ENCODE results near the gene AMER3.

DNA sequence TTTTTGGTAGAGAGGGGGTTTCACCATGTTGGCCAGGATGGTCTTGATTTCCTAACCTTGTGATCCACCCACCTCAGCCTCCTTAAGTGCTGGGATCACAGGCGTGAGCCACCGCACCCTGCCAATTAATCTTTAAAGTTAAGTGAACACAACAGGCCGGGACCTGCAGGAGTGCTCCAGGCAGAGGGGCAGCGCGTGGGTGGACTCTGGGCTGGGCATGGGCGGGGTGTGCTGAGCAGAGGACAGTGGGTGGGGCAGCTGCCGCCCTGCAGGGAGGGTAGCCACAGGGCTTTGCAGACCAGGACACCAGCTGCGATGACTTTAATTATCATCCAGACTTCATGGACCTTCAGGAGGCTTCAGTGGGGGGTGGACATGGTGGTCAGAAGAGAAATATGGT, 35.3 kb upstream of the AMER3 start:
- TF ChIP-seq, protein P1, sequence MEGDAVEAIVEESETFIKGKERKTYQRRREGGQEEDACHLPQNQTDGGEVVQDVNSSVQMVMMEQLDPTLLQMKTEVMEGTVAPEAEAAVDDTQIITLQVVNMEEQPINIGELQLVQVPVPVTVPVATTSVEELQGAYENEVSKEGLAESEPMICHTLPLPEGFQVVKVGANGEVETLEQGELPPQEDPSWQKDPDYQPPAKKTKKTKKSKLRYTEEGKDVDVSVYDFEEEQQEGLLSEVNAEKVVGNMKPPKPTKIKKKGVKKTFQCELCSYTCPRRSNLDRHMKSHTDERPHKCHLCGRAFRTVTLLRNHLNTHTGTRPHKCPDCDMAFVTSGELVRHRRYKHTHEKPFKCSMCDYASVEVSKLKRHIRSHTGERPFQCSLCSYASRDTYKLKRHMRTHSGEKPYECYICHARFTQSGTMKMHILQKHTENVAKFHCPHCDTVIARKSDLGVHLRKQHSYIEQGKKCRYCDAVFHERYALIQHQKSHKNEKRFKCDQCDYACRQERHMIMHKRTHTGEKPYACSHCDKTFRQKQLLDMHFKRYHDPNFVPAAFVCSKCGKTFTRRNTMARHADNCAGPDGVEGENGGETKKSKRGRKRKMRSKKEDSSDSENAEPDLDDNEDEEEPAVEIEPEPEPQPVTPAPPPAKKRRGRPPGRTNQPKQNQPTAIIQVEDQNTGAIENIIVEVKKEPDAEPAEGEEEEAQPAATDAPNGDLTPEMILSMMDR (conservative IDR thresholded peaks at IDR 0.05 in 1 of 2, IDR thresholded peaks at IDR 0.05 in 1 of 2; ENCODE audit: low read depth in 1 of 2, low read length in 2 of 2): no peak
- TF ChIP-seq EZH2 (IDR thresholded peaks at IDR 0.05; ENCODE audit: low read length, missing control alignments): no peak

All from fibroblast of lung (primary cell).